Fibroblast of villous mesenchyme (primary cell): ENCODE measurements around the gene MARK4. TPM values are rescaled to one million over a fixed set of nuclear protein-coding genes. Genes with fewer than 3 reads are reported as not detected.

Experiments used
- DNase-seq: peaks from one replicate; pipeline ENCODE4 v3.0.0-alpha.2; 2010; ENCODE audit warnings: low read depth
- H3K4me3 ChIP-seq: 2 replicates; pipeline ENCODE4 v1.5.1; 2011; ENCODE audit warnings: low read depth, mild to moderate bottlenecking, low read length
- CTCF ChIP-seq: IDR thresholded peaks from 2 replicates; pipeline ENCODE4 v1.5.1; 2012; ENCODE audit warnings: low read depth, mild to moderate bottlenecking, low read length; ENCODE audit not compliant: insufficient read depth
- total RNA-seq: library from RNA; depleted of rRNA; stranded (reverse); fragments of >200 nt; gene quantifications from 2 replicates; pipeline ENCODE4 v1.2.3, GENCODE V29; 2012

MARK4 gene
- total RNA-seq, 1 donor, result 14.2 TPM

GRCh38 chr19:45215391-45216191 lies 35.5 kb upstream of the MARK4 start:
- TF ChIP-seq CTCF, result no peak
- no peak for DNase-seq
- H3K4me3 ChIP-seq, result no peak overlapping the region

GRCh38 chr19:45216667-45217066 lies 34.4 kb upstream of the MARK4 start:
- H3K4me3 ChIP-seq, result no peak overlapping the region
- DNase-seq, result no peak
- no peak for TF ChIP-seq CTCF

- H3K4me3 ChIP-seq, result no peak overlapping the region
- TF ChIP-seq CTCF, result no peak
- no peak for DNase-seq
These were observed 33.7 kb upstream of the MARK4 start for GRCh38 chr19:45217193-45217956.

DNA sequence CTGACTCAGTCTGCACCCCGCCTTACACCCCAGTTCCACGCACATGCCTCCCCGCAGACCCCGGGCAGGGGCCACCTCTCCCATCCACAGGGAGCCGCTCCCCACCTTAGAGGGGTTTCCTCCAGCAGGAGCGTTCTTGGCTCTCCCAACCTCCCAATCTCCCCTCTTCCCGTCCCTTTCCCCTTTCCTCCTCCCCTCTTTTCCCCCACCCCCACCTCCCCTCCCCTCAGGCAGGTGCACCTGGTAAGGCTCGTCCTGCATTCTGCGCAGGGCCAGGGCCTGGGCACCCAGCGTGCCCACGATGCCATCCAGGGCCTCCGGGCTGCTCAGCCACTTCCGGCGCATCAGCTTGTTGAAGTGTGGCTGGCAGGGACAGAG lies 33.1 kb upstream of the MARK4 start:
- no peak overlapping the region for H3K4me3 ChIP-seq
- TF ChIP-seq CTCF, result no peak
- no peak for DNase-seq

- no peak overlapping the region for H3K4me3 ChIP-seq
- TF ChIP-seq CTCF, result no peak
- no peak for DNase-seq
These were observed 32.6 kb upstream of the MARK4 start for GRCh38 chr19:45218426-45218825.

- DNase-seq, result peak; percentile 10
- TF ChIP-seq CTCF, result no peak
These were observed 31.9 kb upstream of the MARK4 start for GRCh38 chr19:45218911-45219743.

More at GRCh38 chr19:45218911-45219743, 31.9 kb upstream of the MARK4 start:
- no peak overlapping the region for H3K4me3 ChIP-seq
